DOHH2 (cell line): Measurements from ENCODE around the gene COL26A1.

Experiments used
- H3F3A ChIP-seq: fragments of 200-600 bp; sonication (generic), shearing (Covaris generic); 2 replicates; pipeline ENCODE4 v1.6.0; 2016; ENCODE audit warnings: antibody characterized with exemption, mild to moderate bottlenecking; ENCODE audit not compliant: control insufficient read depth, insufficient read depth
- H3K27ac ChIP-seq: fragments of 200-600 bp; sonication (generic); 2 replicates; pipeline ENCODE4 v1.5.1; 2014; ENCODE audit warnings: low read depth, mild to moderate bottlenecking, low read length, moderate library complexity
- H3K27me3 ChIP-seq: fragments of 200-600 bp; sonication (generic); 2 replicates; pipeline ENCODE4 v1.6.1; 2014; ENCODE audit warnings: mild to moderate bottlenecking, low read length, mixed read lengths; ENCODE audit not compliant: control insufficient read depth
- H3K36me3 ChIP-seq: fragments of 200-600 bp; sonication (generic); 2 replicates; pipeline ENCODE4 v1.6.1; 2014; ENCODE audit warnings: mild to moderate bottlenecking, low read length, moderate library complexity, mixed read lengths; ENCODE audit not compliant: control insufficient read depth
- H3K4me1 ChIP-seq: fragments of 200-600 bp; sonication (generic); 2 replicates; pipeline ENCODE4 v1.6.1; 2014; ENCODE audit warnings: mild to moderate bottlenecking, low read length, mixed read lengths; ENCODE audit not compliant: control insufficient read depth
- H3K4me2 ChIP-seq: fragments of 200-600 bp; sonication (generic); 2 replicates; pipeline ENCODE4 v1.6.0; 2014; ENCODE audit warnings: mild to moderate bottlenecking, low read length, moderate library complexity
- H3K4me3 ChIP-seq: fragments of 200-600 bp; sonication (generic); 2 replicates; pipeline ENCODE4 v1.5.1; 2014; ENCODE audit warnings: mild to moderate bottlenecking, low read length, mixed read lengths
- H3K79me2 ChIP-seq: fragments of 200-600 bp; sonication (generic); 2 replicates; pipeline ENCODE4 v1.6.1; 2014; ENCODE audit warnings: mild to moderate bottlenecking, low read length, mixed read lengths; ENCODE audit not compliant: control insufficient read depth
- H3K9me2 ChIP-seq: fragments of 200-600 bp; sonication (generic); replicated peaks from 2 replicates; pipeline ENCODE4 v1.6.1; 2014; ENCODE audit warnings: mild to moderate bottlenecking, low read length, mixed read lengths; ENCODE audit not compliant: control insufficient read depth
- H3K9me3 ChIP-seq: fragments of 200-600 bp; sonication (generic); 2 replicates; pipeline ENCODE4 v1.6.1; 2014; ENCODE audit warnings: antibody characterized with exemption, low read length, mixed read lengths; ENCODE audit not compliant: control insufficient read depth, insufficient read depth
- H4K20me1 ChIP-seq: fragments of 200-600 bp; sonication (generic); 2 replicates; pipeline ENCODE4 v1.6.0; 2014; ENCODE audit warnings: low read depth, mild to moderate bottlenecking, antibody characterized with exemption, low read length, moderate library complexity; ENCODE audit not compliant: control insufficient read depth, insufficient read depth
- EZH2phosphoT487 ChIP-seq: fragments of 200-600 bp; sonication (generic); IDR thresholded peaks from 2 replicates; pipeline ENCODE4 v1.6.1; 2017; ENCODE audit warnings: borderline replicate concordance, mild to moderate bottlenecking, antibody characterized with exemption, low read length, moderate library complexity, mixed read lengths
- TF ChIP-seq, protein P1 (sequence below): fragments of 200-600 bp; sonication (generic); IDR thresholded peaks from one replicate; pipeline ENCODE4 v1.5.1; 2014; ENCODE audit warnings: antibody characterized with exemption, mild to moderate bottlenecking, low read depth, low read length; ENCODE audit not compliant: poor library complexity, severe bottlenecking

Gene COL26A1

DNA sequence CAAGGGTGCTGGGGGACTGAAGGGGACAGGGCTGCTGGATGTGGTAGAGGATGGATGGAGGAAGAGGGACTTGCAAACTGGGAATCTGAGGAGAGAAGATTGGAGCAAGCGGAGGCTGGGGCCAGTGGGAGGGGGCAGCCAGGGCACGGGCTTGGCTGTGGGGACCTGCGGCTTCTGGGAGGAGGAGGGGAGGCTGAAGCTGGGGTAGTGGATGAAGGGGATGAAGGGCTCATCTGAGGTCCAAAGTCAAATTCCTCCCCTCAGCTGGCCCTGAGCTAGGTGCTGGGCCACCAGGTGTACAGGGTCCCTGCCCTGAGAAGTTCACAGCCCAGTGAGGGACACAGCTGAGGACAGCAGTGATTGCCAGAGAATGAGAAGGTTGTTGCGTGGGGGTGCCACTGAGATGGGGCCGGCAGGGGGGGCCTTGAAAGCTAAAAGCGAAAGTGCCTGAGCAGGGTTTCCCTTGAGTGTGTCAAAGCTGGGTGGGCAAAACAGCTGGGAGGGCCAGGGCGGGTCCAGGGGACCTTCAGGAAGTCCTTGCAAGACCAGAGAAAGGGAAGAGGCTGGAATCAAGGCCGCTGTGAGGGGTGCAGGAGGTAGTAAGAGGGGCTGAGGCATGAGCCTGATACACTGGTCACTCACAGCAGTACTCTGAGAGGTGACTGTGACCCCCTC lies 191.2 kb downstream of the COL26A1 start:
- Histone ChIP-seq H3K4me2 (no peak overlapping the region), H3K4me1 (no peaks in the 10 kb centered on the region), H3K9me2 (no peaks in the 10 kb centered on the region), H3F3A (no peaks in the 10 kb centered on the region), H3K27me3 (no peaks in the 10 kb centered on the region), H3K9me3 (no peaks in the 10 kb centered on the region), H4K20me1 (no peaks in the 10 kb centered on the region), H3K36me3 (no peaks in the 10 kb centered on the region), H3K27ac (no peak overlapping the region), H3K4me3 (no peak overlapping the region), H3K79me2 (no peaks in the 10 kb centered on the region)
- TF ChIP-seq, protein P1, sequence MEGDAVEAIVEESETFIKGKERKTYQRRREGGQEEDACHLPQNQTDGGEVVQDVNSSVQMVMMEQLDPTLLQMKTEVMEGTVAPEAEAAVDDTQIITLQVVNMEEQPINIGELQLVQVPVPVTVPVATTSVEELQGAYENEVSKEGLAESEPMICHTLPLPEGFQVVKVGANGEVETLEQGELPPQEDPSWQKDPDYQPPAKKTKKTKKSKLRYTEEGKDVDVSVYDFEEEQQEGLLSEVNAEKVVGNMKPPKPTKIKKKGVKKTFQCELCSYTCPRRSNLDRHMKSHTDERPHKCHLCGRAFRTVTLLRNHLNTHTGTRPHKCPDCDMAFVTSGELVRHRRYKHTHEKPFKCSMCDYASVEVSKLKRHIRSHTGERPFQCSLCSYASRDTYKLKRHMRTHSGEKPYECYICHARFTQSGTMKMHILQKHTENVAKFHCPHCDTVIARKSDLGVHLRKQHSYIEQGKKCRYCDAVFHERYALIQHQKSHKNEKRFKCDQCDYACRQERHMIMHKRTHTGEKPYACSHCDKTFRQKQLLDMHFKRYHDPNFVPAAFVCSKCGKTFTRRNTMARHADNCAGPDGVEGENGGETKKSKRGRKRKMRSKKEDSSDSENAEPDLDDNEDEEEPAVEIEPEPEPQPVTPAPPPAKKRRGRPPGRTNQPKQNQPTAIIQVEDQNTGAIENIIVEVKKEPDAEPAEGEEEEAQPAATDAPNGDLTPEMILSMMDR: no peak
- no peak for TF ChIP-seq EZH2phosphoT487

DNA sequence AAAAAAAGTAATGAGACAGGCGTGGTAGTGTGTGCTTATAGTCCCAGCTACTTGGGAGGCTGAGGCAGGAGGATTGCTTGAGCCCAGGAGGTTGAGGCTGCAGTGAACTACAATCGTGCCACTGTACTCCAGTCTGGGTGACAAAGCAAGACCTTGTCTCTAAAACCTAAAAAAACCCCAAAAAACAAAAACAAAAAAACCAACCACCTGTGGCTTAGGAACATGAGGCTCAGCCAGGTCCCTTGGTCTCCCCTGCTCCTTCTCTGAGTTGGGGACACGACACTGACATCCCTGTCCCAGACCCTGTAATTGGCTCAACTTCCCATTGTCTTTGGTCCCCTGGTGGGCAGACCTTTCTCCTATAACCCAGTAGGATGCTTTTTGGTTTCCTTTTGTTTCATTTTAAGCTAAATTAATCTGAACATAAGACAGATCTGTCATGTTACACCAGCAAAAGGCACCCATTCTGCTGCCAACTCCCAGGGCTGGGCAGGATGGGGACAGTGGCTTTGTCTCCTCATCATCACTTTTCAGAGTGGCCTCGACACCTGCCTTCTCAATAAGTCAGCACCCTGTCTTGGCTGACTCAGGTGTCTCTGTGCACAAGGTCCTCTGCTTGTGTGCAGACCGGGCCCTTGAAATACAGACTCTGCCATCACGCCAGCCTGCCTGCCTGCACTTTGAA lies 192.1 kb downstream of the COL26A1 start:
- H3K4me2 ChIP-seq: no peak overlapping the region
- H3K4me1 ChIP-seq: no peaks in the 10 kb centered on the region
- H3K27me3 ChIP-seq: no peaks in the 10 kb centered on the region
- no peaks in the 10 kb centered on the region; the same call in 1 of the 2 replicates for H3K9me3 ChIP-seq
- no peaks in the 10 kb centered on the region for H3K36me3 ChIP-seq
- no peak overlapping the region for H3K27ac ChIP-seq
- no peaks in the 10 kb centered on the region for H4K20me1 ChIP-seq
- TF ChIP-seq EZH2phosphoT487: no peak
- TF ChIP-seq, protein P1: no peak
- no peaks in the 10 kb centered on the region for H3K79me2 ChIP-seq
- H3K9me2 ChIP-seq: no peaks in the 10 kb centered on the region
- H3F3A ChIP-seq: no peaks in the 10 kb centered on the region
- no peak overlapping the region for H3K4me3 ChIP-seq

DNA sequence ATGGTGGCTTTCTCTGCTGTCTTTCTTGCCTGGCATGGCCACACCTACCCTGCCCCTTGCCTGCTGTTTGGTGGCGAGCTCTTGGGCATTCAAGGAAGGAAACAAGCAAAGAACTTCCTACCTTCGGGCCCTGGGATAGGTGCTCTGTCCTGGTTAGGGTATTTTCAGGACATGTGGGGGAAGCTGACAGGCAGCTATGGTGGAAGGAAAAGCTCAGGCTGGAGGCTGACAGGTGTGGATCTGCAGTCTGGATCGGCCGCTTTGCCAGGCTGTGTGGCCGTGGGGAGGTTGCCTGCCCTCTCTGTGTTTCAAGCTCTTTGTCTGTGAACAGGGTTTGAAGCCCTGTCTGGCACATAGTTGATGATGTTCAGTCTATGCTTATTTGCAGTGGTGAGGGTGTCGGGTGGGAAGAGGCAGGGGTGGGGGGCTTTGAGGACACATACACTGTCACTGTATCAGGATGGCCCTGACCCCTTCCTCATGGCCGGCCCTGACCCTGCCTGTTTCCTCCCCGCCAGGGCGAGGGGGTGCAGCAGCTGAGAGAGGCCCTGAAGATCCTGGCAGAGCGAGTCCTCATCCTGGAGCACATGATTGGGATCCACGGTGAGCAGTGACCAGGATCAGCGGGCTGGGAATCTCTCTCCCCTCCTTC lies 192.7 kb downstream of the COL26A1 start:
- no peaks in the 10 kb centered on the region for H3K9me2 ChIP-seq
- no peaks in the 10 kb centered on the region for H4K20me1 ChIP-seq
- no peaks in the 10 kb centered on the region for H3K4me1 ChIP-seq
- H3K36me3 ChIP-seq: no peaks in the 10 kb centered on the region
- no peak overlapping the region for H3K4me3 ChIP-seq
- no peak overlapping the region for H3K4me2 ChIP-seq
- no peaks in the 10 kb centered on the region; the same call in 1 of the 2 replicates for H3K9me3 ChIP-seq
- H3K79me2 ChIP-seq: no peaks in the 10 kb centered on the region
- H3K27me3 ChIP-seq: no peaks in the 10 kb centered on the region
- no peak overlapping the region for H3K27ac ChIP-seq
- no peaks in the 10 kb centered on the region for H3F3A ChIP-seq
- no peak for TF ChIP-seq EZH2phosphoT487
- TF ChIP-seq, protein P1: no peak
